ENCODE data around the gene IGIP.

Gene IGIP

DNA sequence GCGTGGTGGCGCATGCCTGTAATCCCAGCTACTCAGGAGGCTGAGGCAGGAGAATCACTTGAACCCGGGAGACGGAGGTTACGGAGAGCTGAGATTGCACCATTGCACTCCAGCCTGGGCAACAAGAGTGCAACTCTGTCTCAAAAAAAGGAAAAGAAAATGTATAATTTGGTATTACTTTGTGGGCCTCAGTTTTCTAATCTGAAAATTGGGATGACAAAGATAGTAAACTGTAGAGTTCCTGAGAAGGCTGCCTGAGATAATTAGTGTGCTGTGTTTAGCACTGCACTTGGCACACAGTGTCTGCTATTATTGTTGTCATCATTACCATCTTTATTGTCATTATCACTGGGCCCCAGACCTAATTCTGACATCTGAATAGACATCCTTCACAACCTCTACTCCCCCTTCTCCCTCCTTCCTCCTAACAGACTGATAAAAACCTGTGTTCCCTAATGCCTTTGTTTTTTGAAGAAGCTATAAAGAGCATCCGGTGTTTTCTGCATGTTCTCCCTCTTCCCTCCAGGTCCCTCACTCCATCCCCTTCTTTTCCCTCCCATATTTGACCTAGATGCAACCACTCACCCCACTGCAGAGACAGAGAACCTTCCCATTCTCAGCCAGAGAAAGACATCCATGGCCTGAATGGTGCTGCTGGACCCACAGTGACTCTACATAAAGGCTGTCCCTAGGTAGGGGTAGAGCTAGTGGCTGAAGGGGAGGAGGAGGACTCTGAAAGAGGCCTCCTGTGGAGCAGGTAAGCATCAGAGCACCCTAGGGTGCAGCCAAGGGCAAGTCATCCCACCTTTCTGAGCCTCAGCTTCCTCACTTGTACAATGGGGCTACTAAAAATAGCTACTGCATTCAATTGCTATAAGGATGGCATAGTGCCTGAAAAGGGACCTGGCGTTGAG is 33.5 kb downstream of the IGIP start:
- in situ Hi-C loops (cut with HindIII; ENCODE audit: low sequenced_read_pairs) = no loop called here
- DNase-seq (ENCODE audit: low read depth) = no peak
- TF ChIP-seq, protein P1, sequence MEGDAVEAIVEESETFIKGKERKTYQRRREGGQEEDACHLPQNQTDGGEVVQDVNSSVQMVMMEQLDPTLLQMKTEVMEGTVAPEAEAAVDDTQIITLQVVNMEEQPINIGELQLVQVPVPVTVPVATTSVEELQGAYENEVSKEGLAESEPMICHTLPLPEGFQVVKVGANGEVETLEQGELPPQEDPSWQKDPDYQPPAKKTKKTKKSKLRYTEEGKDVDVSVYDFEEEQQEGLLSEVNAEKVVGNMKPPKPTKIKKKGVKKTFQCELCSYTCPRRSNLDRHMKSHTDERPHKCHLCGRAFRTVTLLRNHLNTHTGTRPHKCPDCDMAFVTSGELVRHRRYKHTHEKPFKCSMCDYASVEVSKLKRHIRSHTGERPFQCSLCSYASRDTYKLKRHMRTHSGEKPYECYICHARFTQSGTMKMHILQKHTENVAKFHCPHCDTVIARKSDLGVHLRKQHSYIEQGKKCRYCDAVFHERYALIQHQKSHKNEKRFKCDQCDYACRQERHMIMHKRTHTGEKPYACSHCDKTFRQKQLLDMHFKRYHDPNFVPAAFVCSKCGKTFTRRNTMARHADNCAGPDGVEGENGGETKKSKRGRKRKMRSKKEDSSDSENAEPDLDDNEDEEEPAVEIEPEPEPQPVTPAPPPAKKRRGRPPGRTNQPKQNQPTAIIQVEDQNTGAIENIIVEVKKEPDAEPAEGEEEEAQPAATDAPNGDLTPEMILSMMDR (IDR thresholded peaks at IDR 0.05; ENCODE audit: low read depth, low read length, missing control alignments) = no peak
- no peak overlapping the region for H3K4me3 ChIP-seq (ENCODE audit: low read depth, low read length)

GRCh38 chr5:140162275-140162674 is 36.5 kb downstream of the IGIP start:
- no peak for DNase-seq (ENCODE audit: low read depth)
- TF ChIP-seq, protein P1 (IDR thresholded peaks at IDR 0.05; ENCODE audit: low read depth, low read length, missing control alignments) = no peak
- H3K4me3 ChIP-seq (ENCODE audit: low read depth, low read length) = no peak overlapping the region
- in situ Hi-C loops (cut with HindIII; ENCODE audit: low sequenced_read_pairs) = no loop called here

DNA sequence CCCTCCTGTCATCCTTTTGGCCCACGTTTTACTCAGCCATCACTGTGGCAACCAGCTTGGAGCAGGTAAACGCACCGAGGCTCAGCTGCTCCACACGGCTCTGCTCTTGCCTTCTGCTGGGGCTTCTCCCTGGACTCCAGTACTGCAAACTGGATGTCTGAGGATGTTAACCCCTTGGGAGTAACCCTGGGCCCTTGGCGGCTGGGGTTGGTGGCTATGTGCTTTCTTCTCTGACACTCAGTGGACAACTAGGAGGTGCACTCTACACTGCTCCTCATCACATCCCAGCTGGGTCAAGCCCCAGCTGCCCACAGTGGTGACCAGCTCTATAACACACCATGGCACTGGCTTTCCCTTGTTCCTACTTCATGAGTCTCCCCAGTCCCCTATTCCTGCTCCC is 37.0 kb downstream of the IGIP start:
- no peak overlapping the region for H3K4me3 ChIP-seq (ENCODE audit: low read depth, low read length)
- in situ Hi-C loops (cut with HindIII; ENCODE audit: low sequenced_read_pairs) = no loop called here
- TF ChIP-seq, protein P1 (IDR thresholded peaks at IDR 0.05; ENCODE audit: low read depth, low read length, missing control alignments) = no peak
- DNase-seq (ENCODE audit: low read depth) = no peak

DNA sequence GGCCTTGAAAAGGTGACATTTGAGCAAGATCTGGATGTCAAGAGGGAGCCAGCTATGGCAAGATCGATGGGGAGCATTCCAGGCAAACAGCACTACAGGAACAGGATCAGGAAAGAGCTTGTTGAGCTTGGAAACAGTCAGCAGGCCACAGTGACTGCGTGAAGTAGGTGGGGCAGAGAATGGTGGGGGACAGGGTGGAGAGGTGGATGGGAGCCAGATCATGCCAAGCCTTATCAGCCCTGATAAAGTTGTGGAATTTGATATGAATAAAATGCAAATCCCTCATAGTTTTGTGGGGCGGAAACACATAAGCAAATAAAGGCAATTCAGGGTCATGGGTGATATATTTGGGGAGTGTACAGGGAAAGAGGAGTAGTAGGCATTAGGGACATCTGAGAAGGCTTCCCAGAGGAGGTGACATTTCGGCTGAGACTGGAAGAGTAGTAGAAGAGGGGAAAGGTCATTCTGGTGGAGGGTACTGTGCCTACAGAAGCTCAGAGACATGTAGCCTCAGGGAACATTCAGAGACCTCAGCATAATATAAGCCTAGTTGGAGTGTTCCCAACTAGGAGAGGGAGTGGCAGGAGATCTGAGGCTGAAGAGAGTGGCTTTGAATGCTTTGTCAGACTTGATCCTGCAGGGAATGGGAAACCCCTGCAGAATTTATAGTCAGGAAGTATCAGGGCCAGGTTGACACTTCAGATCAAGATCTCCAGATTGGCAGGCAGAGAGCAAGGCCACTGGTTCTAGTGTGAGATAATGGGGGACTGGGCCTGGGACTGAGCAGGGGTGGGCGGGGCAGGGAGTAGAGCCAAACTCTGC is 39.6 kb downstream of the IGIP start:
- no peak for DNase-seq (ENCODE audit: low read depth)
- TF ChIP-seq, protein P1 (IDR thresholded peaks at IDR 0.05; ENCODE audit: low read depth, low read length, missing control alignments) = no peak
- no peak overlapping the region for H3K4me3 ChIP-seq (ENCODE audit: low read depth, low read length)
- in situ Hi-C loops (cut with HindIII; ENCODE audit: low sequenced_read_pairs) = no loop called here

DNA sequence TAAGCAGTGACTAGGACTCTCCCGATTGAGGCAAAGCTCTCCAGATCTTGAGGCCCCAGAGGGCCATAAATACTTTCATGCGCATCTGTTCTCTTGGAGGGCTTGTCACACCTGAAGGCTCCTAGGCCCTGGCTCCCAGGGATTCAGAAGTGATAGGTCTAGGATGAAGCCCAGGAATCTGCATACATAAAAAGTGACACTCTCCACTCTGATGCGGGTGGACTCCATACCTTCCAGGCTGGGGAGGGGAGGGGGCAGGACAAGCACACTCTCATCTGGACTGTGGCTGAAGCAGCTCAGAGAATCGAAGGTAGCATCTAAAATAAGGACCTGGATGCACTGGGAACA is 40.2 kb downstream of the IGIP start:
- no peak for DNase-seq (ENCODE audit: low read depth)
- no peak overlapping the region for H3K4me3 ChIP-seq (ENCODE audit: low read depth, low read length)
- TF ChIP-seq, protein P1 (IDR thresholded peaks at IDR 0.05; ENCODE audit: low read depth, low read length, missing control alignments) = no peak
- in situ Hi-C loops (cut with HindIII; ENCODE audit: low sequenced_read_pairs) = no loop called here

- H3K4me3 ChIP-seq (ENCODE audit: low read depth, low read length) = no peak overlapping the region
- TF ChIP-seq, protein P1 (IDR thresholded peaks at IDR 0.05; ENCODE audit: low read depth, low read length, missing control alignments) = no peak
- DNase-seq (ENCODE audit: low read depth) = no peak
- in situ Hi-C loops (cut with HindIII; ENCODE audit: low sequenced_read_pairs) = no loop called here
Measured at GRCh38 chr5:140166911-140167310, 41.2 kb downstream of the IGIP start.

Measured in astrocyte of the cerebellum (primary cell).